AG04450 (cell line): Measurements from ENCODE around the gene ASGR1. TPM values are rescaled to one million over a fixed set of nuclear protein-coding genes. Genes with fewer than 3 reads are reported as not detected.

ENCODE experiments used
- CTCF ChIA-PET: fragments of 300-600, 350-600 bp; formaldehyde crosslinking; extraction: SDS; loops from one replicate; lab custom pipeline; 2022; ENCODE audit warnings: antibody characterized with exemption, inconsistent platforms; lab: Charles Lee
- POLR2A ChIA-PET: fragments of 350-600 bp; formaldehyde crosslinking; extraction: SDS; loops from one replicate; lab custom pipeline; 2021; ENCODE audit warnings: antibody characterized with exemption, inconsistent platforms; lab: Yijun Ruan, JAX
- DNase-seq: peaks from one replicate; pipeline ENCODE4 v3.0.0-alpha.2; 2011; ENCODE audit warnings: low read depth, low spot score
- H3K27ac ChIP-seq: one replicate; pipeline ENCODE4 v1.5.1; 2012; ENCODE audit warnings: low read depth, low read length, control low read depth
- H3K27me3 ChIP-seq: one replicate; pipeline ENCODE4 v1.6.0; 2012; ENCODE audit warnings: low read length; ENCODE audit not compliant: control insufficient read depth, insufficient read depth
- H3K4me3 ChIP-seq: 2 replicates; pipeline ENCODE4 v1.5.1; 2011; ENCODE audit warnings: mild to moderate bottlenecking, low read depth, low read length, control low read depth
- H3K9me3 ChIP-seq: 2 replicates; pipeline ENCODE4 v1.5.1; 2012; ENCODE audit warnings: low read length; ENCODE audit not compliant: control insufficient read depth, insufficient read depth
- CTCF ChIP-seq: IDR thresholded peaks from 2 replicates; pipeline ENCODE4 v1.5.1; 2011; ENCODE audit warnings: low read depth, low read length, control low read depth, inconsistent platforms
- polyA plus RNA-seq: library from polyadenylated mRNA; depleted of rRNA; stranded (reverse); fragments of >200 nt; gene quantifications from 2 replicates; pipeline ENCODE4 v1.2.3, GENCODE V29; 2011; rRNA removed
- small RNA-seq: library from RNA; depleted of rRNA; stranded (forward); fragments of <200 nt; gene quantifications from one replicate; pipeline ENCODE3, GENCODE V24; 2012; ENCODE audit warnings: low read depth; ENCODE audit not compliant: insufficient read length

The ASGR1 gene
- polyA plus RNA-seq, 1 experiment: 1.1 TPM

GRCh38 chr17:7123844-7124243 lies 55.3 kb downstream of the ASGR1 start:
- DNase-seq: no peak
- H3K27me3 ChIP-seq: peaks cover 5% of the 10 kb centered on the region
- no peak overlapping the region for H3K27ac ChIP-seq
- ChIA-PET CTCF (interaction anchor here (1.1 kb wide), 1 partner anchor 13 kb away, joined by 3 read pairs; no protein-coding TSS in a partner anchor), POLR2A (no interaction called here)
- H3K4me3 ChIP-seq: no peak overlapping the region
- TF ChIP-seq CTCF: no peak
- H3K9me3 ChIP-seq: no peaks in the 10 kb centered on the region

Small RNA genes within 50 kb of the gene (small RNA-seq; reads per million reads assigned to genes)
- gene AC120057.4 (not detected), gene MIR324 (1,123 reads per million, percentile 96 among the genes with 10 or more reads in this experiment)

Other genes with a start within 250 kb of the ASGR1 start
- gene ALOX12, start 183.3 kb downstream of the ASGR1 start, polyA plus RNA-seq: not detected in 2 replicates
- gene RNASEK, start 166.7 kb downstream of the ASGR1 start, polyA plus RNA-seq: 240 and 332 TPM in 2 replicates
- gene BCL6B, start 156.3 kb downstream of the ASGR1 start, polyA plus RNA-seq: 0.02 TPM in 1 of 2 replicates, not detected in the other
- gene SLC16A13, start 143.4 kb downstream of the ASGR1 start, polyA plus RNA-seq: 1.5 and 1.7 TPM in 2 replicates
- not detected in 2 replicates for gene SLC16A11, start 135.3 kb downstream of the ASGR1 start, polyA plus RNA-seq
- not detected in 2 replicates for gene CLEC10A, start 99.1 kb downstream of the ASGR1 start, polyA plus RNA-seq
- not detected in 2 replicates for gene ASGR2, start 64.5 kb downstream of the ASGR1 start, polyA plus RNA-seq
- gene DLG4, start 40.5 kb upstream of the ASGR1 start, polyA plus RNA-seq: 10.2 and 11.6 TPM in 2 replicates
- 217 and 262 TPM in 2 replicates for gene ACADVL, start 40.6 kb upstream of the ASGR1 start, polyA plus RNA-seq
- 5.1 and 8.2 TPM in 2 replicates for gene DVL2, start 55.1 kb upstream of the ASGR1 start, polyA plus RNA-seq
- 56.3 and 58.7 TPM in 2 replicates for gene PHF23, start 60.1 kb upstream of the ASGR1 start, polyA plus RNA-seq
- 929 and 984 TPM in 2 replicates for gene GABARAP, start 63.1 kb upstream of the ASGR1 start, polyA plus RNA-seq
- 115 and 151 TPM in 2 replicates for gene CTDNEP1, start 72.4 kb upstream of the ASGR1 start, polyA plus RNA-seq
- gene ELP5, start 72.8 kb upstream of the ASGR1 start, polyA plus RNA-seq: 25.9 and 28.0 TPM in 2 replicates
- gene CLDN7, start 83.1 kb upstream of the ASGR1 start, polyA plus RNA-seq: 0.84 and 1.0 TPM in 2 replicates
- 0.15 and 0.21 TPM in 2 replicates for gene SLC2A4, start 102.3 kb upstream of the ASGR1 start, polyA plus RNA-seq
- gene YBX2, start 115.3 kb upstream of the ASGR1 start, polyA plus RNA-seq: 0.02 TPM in 1 of 2 replicates, not detected in the other
- 466 and 469 TPM in 2 replicates for gene EIF5A, start 128.3 kb upstream of the ASGR1 start, polyA plus RNA-seq
- 21.5 and 22.2 TPM in 2 replicates for gene GPS2, start 136.0 kb upstream of the ASGR1 start, polyA plus RNA-seq
- 7.3 and 9.6 TPM in 2 replicates for gene NEURL4, start 150.0 kb upstream of the ASGR1 start, polyA plus RNA-seq
- gene ACAP1, start 157.2 kb upstream of the ASGR1 start, polyA plus RNA-seq: 0.35 and 0.74 TPM in 2 replicates
- gene KCTD11, start 172.8 kb upstream of the ASGR1 start, polyA plus RNA-seq: 12.1 and 13.8 TPM in 2 replicates
- not detected in 2 replicates for gene TMEM95, start 175.8 kb upstream of the ASGR1 start, polyA plus RNA-seq
- gene TNK1, start 201.7 kb upstream of the ASGR1 start, polyA plus RNA-seq: 0.22 and 0.25 TPM in 2 replicates
- gene PLSCR3, start 215.2 kb upstream of the ASGR1 start, polyA plus RNA-seq: 35.2 and 53.0 TPM in 2 replicates
- 83.8 and 104 TPM in 2 replicates for gene TMEM256, start 224.7 kb upstream of the ASGR1 start, polyA plus RNA-seq
- gene NLGN2, start 228.5 kb upstream of the ASGR1 start, polyA plus RNA-seq: 8.9 and 12.4 TPM in 2 replicates
- gene SPEM1, start 241.0 kb upstream of the ASGR1 start, polyA plus RNA-seq: not detected in 2 replicates
- not detected in 2 replicates for gene SPEM2, start 246.2 kb upstream of the ASGR1 start, polyA plus RNA-seq
- not detected in 2 replicates for gene SPEM3, start 249.5 kb upstream of the ASGR1 start, polyA plus RNA-seq